ENCODE data around the gene GYS1. TPM values are rescaled to one million over a fixed set of nuclear protein-coding genes. Genes with fewer than 3 reads are reported as not detected.
A peak's percentile ranks its signal among the peaks of the same experiment; 100 is the strongest.
"Not testable (repeated sequence)": the region's sequence is repeated elsewhere in the genome, so short reads cannot be mapped to it uniquely, and the experiment has no call there.

The GYS1 gene
- total RNA-seq (2014; rRNA removed) (38.6 and 54.0 TPM in 2 replicates), Bru-seq, nascent RNA (percentile 69 among the genes with signal in this experiment), BruChase-seq, experiment 1, labeled RNA remaining after a 6-hour chase (percentile 79 among the genes with signal in this experiment), BruChase-seq, experiment 2, labeled RNA remaining after a 2-hour chase (percentile 74 among the genes with signal in this experiment)
- long read RNA-seq, partial matches to known transcripts = 5 of 21 reads
- long read RNA-seq, other reads (novel, unspliced or antisense) = 15 of 21 reads

- ChIA-PET CTCF (interaction anchor here (0.5 to 1.3 kb wide), 16 partner anchors 10 to 802 kb away, joined by 3 to 9 read pairs (median 3); partner anchors contain the start of gene HRC), POLR2A (ENCODE audit: unreplicated experiment) (interaction anchor here (0.5 to 0.9 kb wide), 15 partner anchors 10 to 754 kb away, joined by 3 to 8 read pairs (median 4); partner anchors contain the start of genes BAX, CGB7 and DHDH)
- BruUV-seq (replicated peaks) = no TSS peak
- H3K27ac ChIP-seq (ENCODE audit: low read length) = peak within 1 kb of the TSS; percentile 36
- peak; percentile 72 for TF ChIP-seq CTCF (conservative IDR thresholded peaks at IDR 0.05; ENCODE audit: low read depth, low read length)
- TF ChIP-seq EZH2 (IDR thresholded peaks at IDR 0.05; ENCODE audit: low read length, unreplicated experiment) = no peak
- no peak for TF ChIP-seq EZH2phosphoT487 (IDR thresholded peaks at IDR 0.05; ENCODE audit: borderline replicate concordance, low read length)
- no peaks in the 10 kb centered on the region for H3K27me3 ChIP-seq (ENCODE audit: low read length)
- intact Hi-C loops (cut with micrococcal nuclease) = loop anchor here (10.0 kb wide), 1 partner anchor 81 kb away; the partner anchor contains the start of gene KCNA7
- no peaks in the 10 kb centered on the region for H3K9me2 ChIP-seq (replicated peaks; ENCODE audit: low read length)
- peaks cover 6% of the 10 kb centered on the region; the same call in 1 of the 2 replicates for H3K4me1 ChIP-seq (ENCODE audit: insufficient read depth, low read length)
- H3K4me2 ChIP-seq (ENCODE audit: low read length) = peak within 1 kb of the TSS; percentile 98
- DNase-seq (peak; percentile 98), ATAC-seq (peak; percentile 92)
- no peaks in the 10 kb centered on the region for H3K9me3 ChIP-seq (ENCODE audit: low read length)
- peaks cover 76% of the 10 kb centered on the region for H3K79me2 ChIP-seq (ENCODE audit: low read length)
- H3F3A ChIP-seq (ENCODE audit: low read length, unreplicated experiment) = no peaks in the 10 kb centered on the region
- H2AFZ ChIP-seq (ENCODE audit: low read length) = peak within 1 kb of the TSS; percentile 73
- H3K9ac ChIP-seq (ENCODE audit: low read length) = peak within 1 kb of the TSS; percentile 89
- H3K4me3 ChIP-seq (ENCODE audit: low read length) = peak within 1 kb of the TSS; percentile 93
- H3K36me3 ChIP-seq (ENCODE audit: low read depth, low read length) = no peaks in the 10 kb centered on the region
- H4K20me1 ChIP-seq (ENCODE audit: low read length) = 0 out of 2 replicates have a peak, but pooled peaks cover 4% of the 10 kb centered on the region
Observed at GRCh38 chr19:48993175-48994034, at the start of gene GYS1, which contains the start of gene RUVBL2. TSS of gene GYS1 (minus strand) at chr19:48993309. CDS start at chr19:48993112, 197 bp downstream. TSS of gene RUVBL2 (plus strand) at chr19:48993887. CDS start at chr19:48993912, 25 bp downstream.

- H3K27me3 ChIP-seq (ENCODE audit: low read length); H3K27ac ChIP-seq (ENCODE audit: low read length); POLR2A ChIA-PET (ENCODE audit: unreplicated experiment); H4K20me1 ChIP-seq (ENCODE audit: low read length); H3F3A ChIP-seq (ENCODE audit: low read length, unreplicated experiment); H3K9me2 ChIP-seq (replicated peaks; ENCODE audit: low read length); H3K4me2 ChIP-seq (ENCODE audit: low read length); H3K79me2 ChIP-seq (ENCODE audit: low read length); H3K4me3 ChIP-seq (ENCODE audit: low read length); CTCF ChIA-PET; H3K9ac ChIP-seq (ENCODE audit: low read length); DNase-seq; H3K36me3 ChIP-seq (ENCODE audit: low read depth, low read length); BruUV-seq (replicated peaks); intact Hi-C loops (cut with micrococcal nuclease); ATAC-seq; H2AFZ ChIP-seq (ENCODE audit: low read length); H3K9me3 ChIP-seq (ENCODE audit: low read length): not testable (repeated sequence)
- peaks cover 13% of the 10 kb centered on the region for H3K4me1 ChIP-seq (ENCODE audit: insufficient read depth, low read length)
Observed at GRCh38 chr19:49042666-49043065, 49.6 kb upstream of the GYS1 start.

GRCh38 chr19:49042177-49042576 is 49.1 kb upstream of the GYS1 start:
- intact Hi-C loops (cut with micrococcal nuclease) = no loop called here

GRCh38 chr19:49039736-49040135 is 46.6 kb upstream of the GYS1 start:
- H3K9ac ChIP-seq (ENCODE audit: low read length); H3K9me3 ChIP-seq (ENCODE audit: low read length); DNase-seq; H3K4me3 ChIP-seq (ENCODE audit: low read length); H3F3A ChIP-seq (ENCODE audit: low read length, unreplicated experiment); H3K9me2 ChIP-seq (replicated peaks; ENCODE audit: low read length); ATAC-seq; CTCF ChIA-PET; H2AFZ ChIP-seq (ENCODE audit: low read length); H3K36me3 ChIP-seq (ENCODE audit: low read depth, low read length); H3K79me2 ChIP-seq (ENCODE audit: low read length); H3K27ac ChIP-seq (ENCODE audit: low read length); BruUV-seq (replicated peaks); intact Hi-C loops (cut with micrococcal nuclease); H3K27me3 ChIP-seq (ENCODE audit: low read length); H4K20me1 ChIP-seq (ENCODE audit: low read length); H3K4me2 ChIP-seq (ENCODE audit: low read length); POLR2A ChIA-PET (ENCODE audit: unreplicated experiment): not testable (repeated sequence)
- peaks cover 13% of the 10 kb centered on the region for H3K4me1 ChIP-seq (ENCODE audit: insufficient read depth, low read length)

More at GRCh38 chr19:49042177-49042576, 49.1 kb upstream of the GYS1 start:
- H3K4me1 ChIP-seq (ENCODE audit: insufficient read depth, low read length) = peaks cover 13% of the 10 kb centered on the region
- peak; percentile 80 for DNase-seq
- no TSS peak for BruUV-seq (replicated peaks)
- ChIA-PET CTCF (no interaction called here), POLR2A (ENCODE audit: unreplicated experiment) (no interaction called here)
- no peak overlapping the region for H3K9ac ChIP-seq (ENCODE audit: low read length)
- no peaks in the 10 kb centered on the region for H3K27me3 ChIP-seq (ENCODE audit: low read length)
- no peaks in the 10 kb centered on the region for H3K36me3 ChIP-seq (ENCODE audit: low read depth, low read length)
- no peak overlapping the region for H2AFZ ChIP-seq (ENCODE audit: low read length)
- H3F3A ChIP-seq (ENCODE audit: low read length, unreplicated experiment) = no peaks in the 10 kb centered on the region
- no peaks in the 10 kb centered on the region for H3K9me2 ChIP-seq (replicated peaks; ENCODE audit: low read length)
- no peaks in the 10 kb centered on the region for H3K79me2 ChIP-seq (ENCODE audit: low read length)
- no peak overlapping the region; the same call in 1 of the 2 replicates for H3K4me2 ChIP-seq (ENCODE audit: low read length)
- TF ChIP-seq CTCF (conservative IDR thresholded peaks at IDR 0.05; ENCODE audit: low read depth, low read length) (no peak), EZH2phosphoT487 (IDR thresholded peaks at IDR 0.05; ENCODE audit: borderline replicate concordance, low read length) (no peak), EZH2 (IDR thresholded peaks at IDR 0.05; ENCODE audit: low read length, unreplicated experiment) (no peak)
- no peak overlapping the region for H3K4me3 ChIP-seq (ENCODE audit: low read length)
- H3K9me3 ChIP-seq (ENCODE audit: low read length) = no peaks in the 10 kb centered on the region
- H3K27ac ChIP-seq (ENCODE audit: low read length) = no peak overlapping the region
- ATAC-seq = peak; percentile 79
- H4K20me1 ChIP-seq (ENCODE audit: low read length) = no peaks in the 10 kb centered on the region

Data from PC-3 (cell line).